ENCODE results near the gene FAM170B.

FAM170B gene

DNA sequence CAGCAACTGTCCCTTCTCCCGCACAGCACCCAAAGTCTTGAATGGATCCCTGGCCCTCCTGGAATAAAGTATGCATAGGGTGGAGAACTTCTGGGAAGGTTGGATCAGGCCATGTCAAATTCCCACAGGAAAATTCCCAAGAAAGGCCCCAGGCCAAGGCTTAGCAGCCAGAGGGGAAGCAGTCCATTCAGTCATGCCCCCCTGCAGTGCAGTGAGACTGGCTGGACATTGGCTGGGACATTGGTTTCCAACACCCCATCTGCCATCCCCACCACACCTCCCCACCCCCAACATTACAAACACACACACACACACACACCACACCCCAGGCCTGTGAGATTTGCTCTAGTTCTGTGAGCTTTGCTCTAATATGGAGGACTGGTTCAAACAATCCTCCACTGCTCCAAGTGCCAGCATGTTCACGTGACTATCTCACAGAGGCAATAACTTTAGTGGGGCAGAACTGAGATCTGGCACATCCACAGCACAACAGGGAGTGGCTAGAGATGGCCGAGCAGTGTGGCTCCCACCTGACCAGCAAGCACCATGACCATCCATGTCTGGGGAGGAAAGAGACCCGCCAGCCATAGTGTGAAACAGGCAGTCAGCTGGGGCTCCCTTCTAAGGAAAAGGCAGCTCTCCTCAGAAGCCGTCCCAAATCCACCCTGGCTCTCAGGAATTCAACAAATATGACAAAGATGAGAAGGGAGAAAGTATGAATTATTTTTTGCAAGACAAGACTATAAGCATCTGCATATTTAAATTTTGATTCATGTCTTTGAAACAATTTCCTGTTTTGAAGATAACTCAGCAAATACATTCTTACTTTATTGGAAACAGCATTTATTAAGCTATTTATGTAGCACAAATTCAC, 6.7 kb upstream of the FAM170B start:
- no peaks in the 10 kb centered on the region for H3K9me3 ChIP-seq (ENCODE audit: control insufficient read depth in 5 of 5, low read length in 5 of 5)
- H3K4me1 ChIP-seq (ENCODE audit: control insufficient read depth in 5 of 5, insufficient read depth in 5 of 5, low read length in 5 of 5), result peaks cover 9 to 40% (median 20%) of the 10 kb centered on the region in 5 donors
- no peaks in the 10 kb centered on the region for H3K36me3 ChIP-seq (ENCODE audit: control insufficient read depth in 5 of 5, insufficient read depth in 5 of 5, low read length in 5 of 5)
- H3K27me3 ChIP-seq (ENCODE audit: control insufficient read depth in 5 of 5, insufficient read depth in 4 of 5, low read length in 5 of 5), result peaks cover 0 to 4% (median 0%) of the 10 kb centered on the region in 5 donors
- no peak overlapping the region for H3K9ac ChIP-seq (ENCODE audit: low read length in 5 of 5)
- no peak overlapping the region for H3K27ac ChIP-seq (ENCODE audit: low read depth, low read length)
- H3K4me3 ChIP-seq (ENCODE audit: low read depth in 1 of 5, low read length in 5 of 5), result no peak overlapping the region

- Histone ChIP-seq H3K4me1 (ENCODE audit: control insufficient read depth in 5 of 5, insufficient read depth in 5 of 5, low read length in 5 of 5) (peaks cover 9 to 42% (median 24%) of the 10 kb centered on the region in 5 donors), H3K9ac (ENCODE audit: low read length in 5 of 5) (no peak overlapping the region), H3K27me3 (ENCODE audit: control insufficient read depth in 5 of 5, insufficient read depth in 4 of 5, low read length in 5 of 5) (peaks cover 0 to 4% (median 0%) of the 10 kb centered on the region in 5 donors), H3K36me3 (ENCODE audit: control insufficient read depth in 5 of 5, insufficient read depth in 5 of 5, low read length in 5 of 5) (no peaks in the 10 kb centered on the region), H3K27ac (ENCODE audit: low read depth, low read length) (peak overlapping the region; percentile 51), H3K4me3 (ENCODE audit: low read depth in 1 of 5, low read length in 5 of 5) (no peak overlapping the region), H3K9me3 (ENCODE audit: control insufficient read depth in 5 of 5, low read length in 5 of 5) (no peaks in the 10 kb centered on the region)
Observed at GRCh38 chr10:49139846-49140195, 6.0 kb upstream of the FAM170B start.

GRCh38 chr10:49139028-49139845, 5.4 kb upstream of the FAM170B start:
- Histone ChIP-seq H3K4me3 (ENCODE audit: low read depth in 1 of 5, low read length in 5 of 5) (no peak overlapping the region), H3K4me1 (ENCODE audit: control insufficient read depth in 5 of 5, insufficient read depth in 5 of 5, low read length in 5 of 5) (peaks cover 9 to 37% (median 26%) of the 10 kb centered on the region in 5 donors), H3K27ac (ENCODE audit: low read depth, low read length) (peak overlapping the region; percentile 51), H3K9ac (ENCODE audit: low read length in 5 of 5) (peak overlapping the region in 1 of 5 donors; percentile 4), H3K36me3 (ENCODE audit: control insufficient read depth in 5 of 5, insufficient read depth in 5 of 5, low read length in 5 of 5) (no peaks in the 10 kb centered on the region), H3K9me3 (ENCODE audit: control insufficient read depth in 5 of 5, low read length in 5 of 5) (no peaks in the 10 kb centered on the region), H3K27me3 (ENCODE audit: control insufficient read depth in 5 of 5, insufficient read depth in 4 of 5, low read length in 5 of 5) (peaks cover 0 to 4% (median 0%) of the 10 kb centered on the region in 5 donors)

GRCh38 chr10:49138361-49138891, 4.6 kb upstream of the FAM170B start:
- H3K27ac ChIP-seq (ENCODE audit: low read depth, low read length), result no peak overlapping the region

GRCh38 chr10:49136525-49136924, 2.7 kb upstream of the FAM170B start:
- H3K9ac ChIP-seq (ENCODE audit: low read length in 5 of 5), result no peak overlapping the region
- no peak overlapping the region for H3K27ac ChIP-seq (ENCODE audit: low read depth, low read length)
- no peaks in the 10 kb centered on the region for H3K36me3 ChIP-seq (ENCODE audit: control insufficient read depth in 5 of 5, insufficient read depth in 5 of 5, low read length in 5 of 5)
- H3K4me1 ChIP-seq (ENCODE audit: control insufficient read depth in 5 of 5, insufficient read depth in 5 of 5, low read length in 5 of 5), result peaks cover 9 to 34% (median 20%) of the 10 kb centered on the region in 5 donors
- H3K4me3 ChIP-seq (ENCODE audit: low read depth in 1 of 5, low read length in 5 of 5), result no peak overlapping the region
- H3K9me3 ChIP-seq (ENCODE audit: control insufficient read depth in 5 of 5, low read length in 5 of 5), result no peaks in the 10 kb centered on the region
- peaks cover 0 to 4% (median 0%) of the 10 kb centered on the region in 5 donors for H3K27me3 ChIP-seq (ENCODE audit: control insufficient read depth in 5 of 5, insufficient read depth in 4 of 5, low read length in 5 of 5)

More at GRCh38 chr10:49138361-49138891, 4.6 kb upstream of the FAM170B start:
- Histone ChIP-seq H3K27me3 (ENCODE audit: control insufficient read depth in 5 of 5, insufficient read depth in 4 of 5, low read length in 5 of 5) (peaks cover 0 to 4% (median 0%) of the 10 kb centered on the region in 5 donors), H3K9ac (ENCODE audit: low read length in 5 of 5) (no peak overlapping the region), H3K4me1 (ENCODE audit: control insufficient read depth in 5 of 5, insufficient read depth in 5 of 5, low read length in 5 of 5) (peaks cover 9 to 34% (median 20%) of the 10 kb centered on the region in 5 donors), H3K9me3 (ENCODE audit: control insufficient read depth in 5 of 5, low read length in 5 of 5) (no peaks in the 10 kb centered on the region), H3K36me3 (ENCODE audit: control insufficient read depth in 5 of 5, insufficient read depth in 5 of 5, low read length in 5 of 5) (no peaks in the 10 kb centered on the region), H3K4me3 (ENCODE audit: low read depth in 1 of 5, low read length in 5 of 5) (no peak overlapping the region)

DNA sequence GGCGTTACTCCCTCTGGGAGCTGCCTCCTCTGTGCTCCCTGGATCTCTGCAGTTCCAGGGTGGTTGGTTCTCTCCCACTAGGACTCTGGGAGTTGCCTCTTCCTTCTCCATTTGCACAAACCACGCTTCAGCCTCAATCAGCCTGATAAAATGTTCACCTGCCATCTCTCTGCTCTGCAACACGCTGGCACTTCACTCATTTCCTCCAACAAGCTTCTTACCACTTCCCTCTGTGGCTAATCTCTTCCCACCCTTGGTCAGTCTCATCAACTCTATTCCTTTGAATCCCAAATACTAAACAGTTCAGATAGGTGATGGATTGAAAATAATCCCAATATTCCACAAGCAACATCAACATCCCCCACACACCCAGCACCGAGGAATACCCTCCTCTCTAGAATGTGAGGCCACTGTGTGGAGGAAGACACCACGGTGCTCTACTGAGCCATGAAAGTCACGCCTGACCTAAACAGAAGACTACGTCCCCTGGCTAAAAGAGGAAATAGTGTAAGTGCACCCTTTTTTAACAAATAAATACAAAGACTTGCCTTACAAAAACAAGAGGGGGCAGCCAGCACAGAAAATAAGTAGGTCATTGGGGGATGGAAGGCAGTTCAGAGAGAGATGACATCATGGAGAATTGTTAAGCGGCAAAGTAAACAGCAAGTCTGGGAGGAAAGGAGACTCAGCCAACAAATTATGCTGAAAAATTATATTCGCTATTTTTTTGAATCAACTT, 1.9 kb upstream of the FAM170B start:
- Histone ChIP-seq H3K4me3 (ENCODE audit: low read depth in 1 of 5, low read length in 5 of 5) (no peak overlapping the region), H3K4me1 (ENCODE audit: control insufficient read depth in 5 of 5, insufficient read depth in 5 of 5, low read length in 5 of 5) (peaks cover 9 to 33% (median 20%) of the 10 kb centered on the region in 5 donors), H3K27me3 (ENCODE audit: control insufficient read depth in 5 of 5, insufficient read depth in 4 of 5, low read length in 5 of 5) (peaks cover 0 to 4% (median 0%) of the 10 kb centered on the region in 5 donors), H3K27ac (ENCODE audit: low read depth, low read length) (no peak overlapping the region), H3K36me3 (ENCODE audit: control insufficient read depth in 5 of 5, insufficient read depth in 5 of 5, low read length in 5 of 5) (no peaks in the 10 kb centered on the region), H3K9ac (ENCODE audit: low read length in 5 of 5) (no peak overlapping the region), H3K9me3 (ENCODE audit: control insufficient read depth in 5 of 5, low read length in 5 of 5) (no peaks in the 10 kb centered on the region)

GRCh38 chr10:49134327-49134726, 506 bp upstream of the FAM170B start:
- Histone ChIP-seq H3K9ac (ENCODE audit: low read length in 5 of 5) (no peak overlapping the region), H3K9me3 (ENCODE audit: control insufficient read depth in 5 of 5, low read length in 5 of 5) (no peaks in the 10 kb centered on the region), H3K27ac (ENCODE audit: low read depth, low read length) (no peak overlapping the region), H3K27me3 (ENCODE audit: control insufficient read depth in 5 of 5, insufficient read depth in 4 of 5, low read length in 5 of 5) (peaks cover 0 to 4% (median 0%) of the 10 kb centered on the region in 5 donors), H3K4me1 (ENCODE audit: control insufficient read depth in 5 of 5, insufficient read depth in 5 of 5, low read length in 5 of 5) (peaks cover 0 to 20% (median 11%) of the 10 kb centered on the region in 5 donors), H3K36me3 (ENCODE audit: control insufficient read depth in 5 of 5, insufficient read depth in 5 of 5, low read length in 5 of 5) (no peaks in the 10 kb centered on the region), H3K4me3 (ENCODE audit: low read depth in 1 of 5, low read length in 5 of 5) (no peak overlapping the region)

- H3K4me3 ChIP-seq (ENCODE audit: low read depth in 1 of 5, low read length in 5 of 5), result no peak overlapping the region
- peaks cover 0 to 3% (median 0%) of the 10 kb centered on the region in 5 donors for H3K27me3 ChIP-seq (ENCODE audit: control insufficient read depth in 5 of 5, insufficient read depth in 4 of 5, low read length in 5 of 5)
- no peaks in the 10 kb centered on the region for H3K9me3 ChIP-seq (ENCODE audit: control insufficient read depth in 5 of 5, low read length in 5 of 5)
- H3K36me3 ChIP-seq (ENCODE audit: control insufficient read depth in 5 of 5, insufficient read depth in 5 of 5, low read length in 5 of 5), result no peaks in the 10 kb centered on the region
- H3K4me1 ChIP-seq (ENCODE audit: control insufficient read depth in 5 of 5, insufficient read depth in 5 of 5, low read length in 5 of 5), result peaks cover 0 to 18% (median 5%) of the 10 kb centered on the region in 5 donors
- H3K27ac ChIP-seq (ENCODE audit: low read depth, low read length), result no peak overlapping the region
- no peak overlapping the region for H3K9ac ChIP-seq (ENCODE audit: low read length in 5 of 5)
Observed at GRCh38 chr10:49132362-49132737, 1.5 kb downstream of the FAM170B start.

DNA sequence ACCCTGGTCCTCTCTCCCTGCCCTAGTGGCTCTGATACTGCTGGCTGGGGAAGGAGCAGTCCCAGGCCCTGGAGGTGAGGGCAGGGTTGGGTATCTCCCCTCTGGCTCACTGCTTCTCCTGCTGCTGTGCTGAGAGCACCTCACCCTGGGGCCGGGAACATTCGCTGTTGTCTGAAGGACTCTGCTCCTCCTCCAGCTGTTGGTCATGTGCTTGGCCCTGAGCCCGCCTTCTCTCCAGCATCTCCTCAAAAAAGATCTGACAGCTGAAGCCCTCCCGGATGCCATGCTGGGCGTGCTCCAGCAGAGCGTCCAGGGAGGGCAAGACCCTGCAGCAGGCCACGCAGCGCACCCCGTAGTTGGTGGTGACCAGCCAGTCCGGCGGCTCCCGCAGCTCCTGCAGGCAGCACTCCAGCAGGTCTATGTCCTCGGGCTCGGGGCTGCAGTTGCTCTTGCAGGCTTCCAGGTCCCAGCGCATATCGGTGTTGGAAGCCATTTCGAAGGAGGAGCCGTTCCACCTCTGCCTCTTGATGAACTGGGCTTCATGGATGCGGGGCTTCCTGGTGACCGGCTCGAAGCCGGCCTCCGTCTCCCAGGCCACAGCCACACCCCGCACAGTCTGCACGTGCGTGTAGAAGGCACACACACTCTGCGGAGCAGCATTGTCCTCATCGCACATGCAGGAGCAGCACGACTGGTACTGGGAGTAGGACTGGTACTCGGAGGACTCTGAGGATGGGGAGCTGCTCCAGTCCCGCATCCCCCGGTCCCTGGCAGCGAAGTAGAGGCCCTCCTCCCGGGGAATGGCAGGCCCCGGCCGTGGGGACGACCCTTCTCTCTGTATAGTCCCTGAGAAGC, 2.1 kb downstream of the FAM170B start:
- H3K9me3 ChIP-seq (ENCODE audit: control insufficient read depth in 5 of 5, low read length in 5 of 5), result no peaks in the 10 kb centered on the region
- H3K4me3 ChIP-seq (ENCODE audit: low read depth in 1 of 5, low read length in 5 of 5), result no peak overlapping the region
- H3K9ac ChIP-seq (ENCODE audit: low read length in 5 of 5), result no peak overlapping the region
- H3K4me1 ChIP-seq (ENCODE audit: control insufficient read depth in 5 of 5, insufficient read depth in 5 of 5, low read length in 5 of 5), result peaks cover 0 to 18% (median 5%) of the 10 kb centered on the region in 5 donors
- no peaks in the 10 kb centered on the region for H3K36me3 ChIP-seq (ENCODE audit: control insufficient read depth in 5 of 5, insufficient read depth in 5 of 5, low read length in 5 of 5)
- peaks cover 0 to 3% (median 0%) of the 10 kb centered on the region in 5 donors for H3K27me3 ChIP-seq (ENCODE audit: control insufficient read depth in 5 of 5, insufficient read depth in 4 of 5, low read length in 5 of 5)
- H3K27ac ChIP-seq (ENCODE audit: low read depth, low read length), result no peak overlapping the region

Measured in subcutaneous abdominal adipose tissue (tissue), 5 donors.